ENCODE measurements around the gene NPIPB2. TPM values are rescaled to one million over a fixed set of nuclear protein-coding genes. Genes with fewer than 3 reads are reported as not detected.

Gene NPIPB2
- total RNA-seq, 1 experiment from 2014 or later: 12.5 TPM

GRCh38 chr16:11950388-11950787 lies 8.5 kb upstream of the NPIPB2 start:
- H3K27ac ChIP-seq (ENCODE audit: insufficient read length, low read depth, low read length): no peak overlapping the region
- no peak overlapping the region for H4K5ac ChIP-seq (ENCODE audit: insufficient read length, low read depth, low read length)
- H3K23me2 ChIP-seq (ENCODE audit: insufficient read length, low read depth, low read length, poor library complexity, severe bottlenecking): no peaks in the 10 kb centered on the region
- no CpG with 5 or more reads among the region's 5 CpGs for WGBS (ENCODE audit: extremely low coverage, insufficient read length, low lambda C conversion rate)
- no peak overlapping the region for H2AK5ac ChIP-seq (ENCODE audit: insufficient read length, low read length)
- no peak overlapping the region for H3K4me2 ChIP-seq (ENCODE audit: insufficient read depth, insufficient read length, low read length)
- H3K27me3 ChIP-seq (ENCODE audit: insufficient read depth, low read length): no peaks in the 10 kb centered on the region
- H3K4ac ChIP-seq (ENCODE audit: low read depth, low read length): no peak overlapping the region
- no peaks in the 10 kb centered on the region for H3K4me1 ChIP-seq (ENCODE audit: insufficient read depth, low read length)
- no peaks in the 10 kb centered on the region for H3K9me3 Mint-ChIP-seq
- H2BK120ac ChIP-seq (ENCODE audit: low read depth, low read length, poor library complexity, severe bottlenecking): no peak overlapping the region
- no peak overlapping the region for H3K56ac ChIP-seq (ENCODE audit: insufficient read length, low read depth, low read length)
- DNase-seq: no peak
- no peak overlapping the region for H2AFZ ChIP-seq (ENCODE audit: low read length)
- H2BK12ac ChIP-seq (ENCODE audit: insufficient read length, low read depth, low read length): no peak overlapping the region
- H2BK20ac ChIP-seq (ENCODE audit: low read depth, low read length, poor library complexity, severe bottlenecking): no peak overlapping the region
- no peak overlapping the region for H4K8ac ChIP-seq (replicated peaks; ENCODE audit: insufficient read length, low read depth, low read length)
- H2BK15ac ChIP-seq (ENCODE audit: low read depth, low read length): no peak overlapping the region
- H2BK5ac ChIP-seq (ENCODE audit: insufficient read length, low read length): no peak overlapping the region
- peak overlapping the region in 1 of 3 experiments; percentile 42; a peak in 1 of 7 replicates for H3K27ac Mint-ChIP-seq
- H3K79me2 ChIP-seq (ENCODE audit: insufficient read depth, low read length): no peaks in the 10 kb centered on the region
- H3K9me3 ChIP-seq (ENCODE audit: control insufficient read depth, low read depth, low read length): no peaks in the 10 kb centered on the region
- H3K36me3 Mint-ChIP-seq (ENCODE audit: insufficient read depth in 1 of 3, low read depth in 3 of 3): no peaks in the 10 kb centered on the region
- no peak overlapping the region for H3T11ph ChIP-seq (ENCODE audit: low read length)
- H4K20me1 ChIP-seq (ENCODE audit: control insufficient read depth, insufficient read depth, insufficient read length): no peaks in the 10 kb centered on the region
- no peak for TF ChIP-seq CTCF (conservative IDR thresholded peaks at IDR 0.05)
- H3K4me3 Mint-ChIP-seq: no peak overlapping the region
- no peaks in the 10 kb centered on the region for H3K79me1 ChIP-seq (ENCODE audit: insufficient read depth, low read depth, low read length, poor library complexity, severe bottlenecking)
- no peaks in the 10 kb centered on the region for H3K27me3 Mint-ChIP-seq (ENCODE audit: low read depth)
- H3K9ac ChIP-seq (ENCODE audit: extremely low read depth, insufficient read length, low read length): no peak overlapping the region
- peaks cover 10 to 11% of the 10 kb centered on the region in 2 experiments; a peak in 3 of 4 replicates for H3K4me1 Mint-ChIP-seq
- no peak overlapping the region for H3K23ac ChIP-seq (ENCODE audit: insufficient read length, low read depth, low read length)
- no peak overlapping the region for H3K14ac ChIP-seq (ENCODE audit: insufficient read depth, low read length)
- no peak overlapping the region for H4K91ac ChIP-seq (ENCODE audit: insufficient read length, low read depth, low read length)
- H3K18ac ChIP-seq (ENCODE audit: insufficient read length, low read depth, low read length): no peak overlapping the region
